GM12878 (cell line): ENCODE results near the gene ABHD17A. TPM values are rescaled to one million over a fixed set of nuclear protein-coding genes. Genes with fewer than 3 reads are reported as not detected.

Experiments
- ATF2 ChIP-seq: IDR thresholded peaks from 2 replicates; pipeline ENCODE4 v1.6.1; 2012; ENCODE audit warnings: low read length, inconsistent platforms
- CEBPB ChIP-seq, 2 experiments: fragments of 150-350 bp in 1 of 2; IDR thresholded peaks; 2 replicates each; pipeline ENCODE4 v1.6.1; 2012 to 2014; ENCODE audit warnings: low read depth in 2 of 2, low read length in 2 of 2, borderline replicate concordance in 1 of 2, inconsistent platforms in 1 of 2
- CHD1 ChIP-seq: IDR thresholded peaks from 2 replicates; pipeline ENCODE4 v1.6.1; 2012; ENCODE audit warnings: low read depth, low read length, improper control_type of control experiment
- CHD2 ChIP-seq: IDR thresholded peaks from 2 replicates; pipeline ENCODE4 v1.6.1; 2011; ENCODE audit warnings: low read depth, low read length, improper control_type of control experiment, borderline replicate concordance
- EP300 ChIP-seq, 2 experiments: fragments of 150-350 bp in 1 of 2; IDR thresholded peaks; 2 replicates each; pipeline ENCODE4 v1.6.1; 2011 to 2012; ENCODE audit warnings: low read depth in 2 of 2, low read length in 2 of 2, borderline replicate concordance in 1 of 2, improper control_type of control experiment in 1 of 2, inconsistent platforms in 1 of 2; ENCODE audit not compliant: control insufficient read depth in 1 of 2
- ETV6 ChIP-seq, 2 experiments: fragments of 450-650 bp in 1 of 2; IDR thresholded peaks in 1 of 2; conservative IDR thresholded peaks in 1 of 2; 2 replicates each; pipeline ENCODE4 v1.6.1; 2014; ENCODE audit warnings: antibody characterized with exemption in 1 of 2, borderline replicate concordance in 1 of 2, low read depth in 1 of 2, mild to moderate bottlenecking in 1 of 2, moderate library complexity in 1 of 2
- GABPA ChIP-seq: IDR thresholded peaks from 2 replicates; pipeline ENCODE4 v1.6.1; 2014; ENCODE audit warnings: antibody characterized with exemption, low read depth, mild to moderate bottlenecking, inconsistent platforms
- IKZF1 ChIP-seq: fragments of 450-650 bp; conservative IDR thresholded peaks from 2 replicates; pipeline ENCODE4 v1.6.1; 2017; ENCODE audit warnings: antibody characterized with exemption, mild to moderate bottlenecking
- JUNB ChIP-seq: IDR thresholded peaks from 2 replicates; pipeline ENCODE4 v1.6.1; 2016; ENCODE audit warnings: antibody characterized with exemption, mild to moderate bottlenecking
- NR2C1 ChIP-seq: fragments of 450-650 bp; IDR thresholded peaks from 2 replicates; pipeline ENCODE4 v1.6.1; 2017; ENCODE audit warnings: antibody characterized with exemption, mild to moderate bottlenecking, moderate library complexity
- NRF1 ChIP-seq: conservative IDR thresholded peaks from 2 replicates; pipeline ENCODE4 v1.6.1; 2011; ENCODE audit warnings: mild to moderate bottlenecking, low read depth, low read length, improper control_type of control experiment
- RELA ChIP-seq: fragments of 450-650 bp; IDR thresholded peaks from 2 replicates; pipeline ENCODE4 v1.8.0; 2014; ENCODE audit warnings: borderline replicate concordance; ENCODE audit not compliant: partially characterized antibody
- RFX5 ChIP-seq: IDR thresholded peaks from 2 replicates; pipeline ENCODE4 v1.6.1; 2011; ENCODE audit warnings: low read depth, low read length, improper control_type of control experiment
- STAT1 ChIP-seq: fragments of 450-650 bp; conservative IDR thresholded peaks from 2 replicates; pipeline ENCODE4 v1.6.1; 2014; ENCODE audit warnings: antibody characterized with exemption, mild to moderate bottlenecking
- SUZ12 ChIP-seq: fragments of 200-600 bp; sonication (generic); IDR thresholded peaks from one replicate; pipeline ENCODE4 v1.6.1; 2018; ENCODE audit warnings: antibody characterized with exemption, mild to moderate bottlenecking; ENCODE audit not compliant: unreplicated experiment
- TCF3 ChIP-seq: IDR thresholded peaks from 2 replicates; pipeline ENCODE4 v1.6.1; 2012; ENCODE audit warnings: low read depth, mild to moderate bottlenecking, low read length, borderline replicate concordance; ENCODE audit not compliant: insufficient read depth
- ZNF217 ChIP-seq: fragments of 450-650 bp; IDR thresholded peaks from 2 replicates; pipeline ENCODE4 v1.6.1; 2017; ENCODE audit warnings: antibody characterized with exemption, mild to moderate bottlenecking
- ZNF592 ChIP-seq: fragments of 450-650 bp; IDR thresholded peaks from 2 replicates; pipeline ENCODE4 v1.6.1; 2017; ENCODE audit warnings: mild to moderate bottlenecking, moderate library complexity
- ZNF687 ChIP-seq: fragments of 450-650 bp; IDR thresholded peaks from 2 replicates; pipeline ENCODE4 v1.6.1; 2017; ENCODE audit warnings: mild to moderate bottlenecking, moderate library complexity
- polyA plus RNA-seq, 11 experiments: library from polyadenylated mRNA; depleted of rRNA in 4 of 11; unstranded in 6 of 11; stranded (reverse) in 5 of 11; fragments of >200 nt; fragmentation: Nextera tagmentation in 4 of 11; fragmentation: Illumina TruSeq in 1 of 11; extraction: Ambion mirVana in 4 of 11; extraction: Trizol in 1 of 11; gene quantifications; 1 replicate in 1 of 11; 2 replicates in 10 of 11; pipeline versions ENCODE4 v1.2.1 to v1.2.3, GENCODE V29; 2011 to 2016; ENCODE audit warnings: inconsistent platforms in 2 of 11, missing spikeins in 2 of 11, low read depth in 1 of 11
- total RNA-seq, 4 experiments: library from RNA; depleted of rRNA in 3 of 4; stranded (reverse); fragments of >200 nt in 3 of 4; fragmentation: Illumina TruSeq in 1 of 4; extraction: Trizol in 1 of 4; gene quantifications; 2 replicates each; pipeline versions ENCODE4 v1.2.1 to v1.2.3, GENCODE V29; 2013 to 2021

ABHD17A gene
- total and polyA plus RNA-seq, 10 of the 15 experiments (the other 5 are each of a cell fraction or from before 2014, with no cell fraction given), result 0.13 to 126 (median 28.8) TPM; not detected in 1

- TF ChIP-seq ATF2 (no peak), STAT1 (peak; percentile 57; the same call in 1 of the 2 replicates), EP300 (IDR thresholded peaks at IDR 0.05; ENCODE audit: borderline replicate concordance in 1 of 2, control insufficient read depth in 1 of 2, low read depth in 2 of 2, low read length in 2 of 2) (peak in 1 of 2 experiments; percentile 44; a peak in 1 of 4 replicates), NRF1 (no peak), SUZ12 (no peak), ZNF592 (no peak), NR2C1 (peak; percentile 72), JUNB (no peak), CHD1 (no peak), GABPA (peak; percentile 82), ZNF687 (peak; percentile 75), CEBPB (IDR thresholded peaks at IDR 0.05; ENCODE audit: borderline replicate concordance in 1 of 2, low read depth in 2 of 2, low read length in 2 of 2) (no peak), CHD2 (peak; percentile 72), TCF3 (no peak), ZNF217 (no peak), IKZF1 (peak; percentile 87), RELA (peak; percentile 96), RFX5 (peak; percentile 25; the same call in 1 of the 2 replicates), ETV6 (conservative IDR thresholded peaks at IDR 0.05 in 1 of 2, IDR thresholded peaks at IDR 0.05 in 1 of 2; ENCODE audit: borderline replicate concordance in 1 of 2, low read depth in 1 of 2) (peak in 1 of 2 experiments; percentile 85; a peak in 2 of 4 replicates)
Measured at GRCh38 chr19:1875646-1876495, 9.4 kb downstream of the ABHD17A start (continued).
